ENCODE results near the gene FAM120A.

- TF ChIP-seq CTCF (IDR thresholded peaks at IDR 0.05) (no peak), EP300 (IDR thresholded peaks at IDR 0.05) (no peak), POLR2AphosphoS5 (IDR thresholded peaks at IDR 0.05) (no peak)
These were observed 82.4 kb downstream of the FAM120A start for GRCh38 chr9:93533863-93534262.
